ENCODE measurements around the gene SAPCD2. TPM values are rescaled to one million over a fixed set of nuclear protein-coding genes. Genes with fewer than 3 reads are reported as not detected.

SAPCD2 gene
- total RNA-seq, 1 donor from 2014 or later = 0.11 TPM

DNA sequence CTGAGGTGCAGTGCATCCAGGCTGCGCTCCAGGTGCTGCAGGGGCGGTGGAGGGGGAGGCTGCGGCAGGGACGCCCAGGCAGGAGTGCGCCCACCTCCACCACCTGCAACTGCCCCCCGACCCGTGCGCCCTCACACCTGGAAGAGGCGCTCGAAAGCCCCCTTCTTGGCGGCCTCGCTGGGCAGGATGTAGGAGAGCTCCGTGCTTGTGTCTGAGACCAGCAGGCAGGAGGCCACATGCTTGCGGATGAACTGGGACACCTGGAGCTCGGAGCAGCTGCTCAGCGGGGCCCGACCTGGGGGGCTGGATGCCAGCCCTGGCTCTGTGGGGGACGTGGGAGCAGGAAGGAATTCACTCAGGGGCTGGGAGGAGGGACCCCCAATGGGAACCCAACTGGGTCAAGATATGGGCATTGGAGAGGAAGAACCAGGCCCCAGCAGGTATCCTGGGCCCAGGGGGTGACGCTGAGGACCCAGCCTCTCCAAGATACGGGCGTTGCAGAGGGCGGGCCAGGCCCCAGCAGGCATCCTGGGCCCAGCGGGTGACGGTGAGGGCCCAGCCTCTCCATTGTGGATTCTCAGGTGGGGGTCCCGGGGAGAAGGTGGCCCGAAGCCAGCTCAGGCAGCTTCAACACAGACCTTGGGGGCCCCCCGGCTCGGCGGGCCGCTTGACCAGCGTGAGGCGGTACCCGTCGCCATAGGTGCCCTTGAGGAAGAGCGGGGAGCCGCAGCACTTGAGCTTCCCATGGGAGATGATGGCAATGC lies 55.4 kb downstream of the SAPCD2 start:
- DNase-seq (ENCODE audit: low spot score) = no peak
- intact Hi-C loops (cut with DNase I) = no loop called here

DNA sequence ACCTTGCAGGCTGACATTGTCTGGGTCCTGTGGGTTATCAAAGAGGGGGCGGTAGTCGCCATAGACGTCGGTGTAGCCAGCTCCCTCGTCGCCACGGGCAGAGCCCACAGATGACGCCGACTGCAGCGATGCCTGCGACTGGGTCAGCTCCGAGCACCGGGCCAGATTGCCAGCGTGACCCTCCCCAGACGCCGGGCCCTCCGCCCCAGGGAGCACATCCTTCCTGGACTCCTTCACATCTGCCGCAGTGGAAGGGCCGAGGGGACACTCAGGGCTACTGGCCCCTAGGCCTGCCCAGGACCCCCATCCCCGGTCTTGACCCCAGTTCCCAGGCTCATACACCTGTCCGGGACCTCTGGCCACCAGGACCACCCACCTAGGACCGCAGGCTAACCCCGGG lies 56.2 kb downstream of the SAPCD2 start:
- intact Hi-C loops (cut with DNase I) = no loop called here
- no peak for DNase-seq (ENCODE audit: low spot score)

DNA sequence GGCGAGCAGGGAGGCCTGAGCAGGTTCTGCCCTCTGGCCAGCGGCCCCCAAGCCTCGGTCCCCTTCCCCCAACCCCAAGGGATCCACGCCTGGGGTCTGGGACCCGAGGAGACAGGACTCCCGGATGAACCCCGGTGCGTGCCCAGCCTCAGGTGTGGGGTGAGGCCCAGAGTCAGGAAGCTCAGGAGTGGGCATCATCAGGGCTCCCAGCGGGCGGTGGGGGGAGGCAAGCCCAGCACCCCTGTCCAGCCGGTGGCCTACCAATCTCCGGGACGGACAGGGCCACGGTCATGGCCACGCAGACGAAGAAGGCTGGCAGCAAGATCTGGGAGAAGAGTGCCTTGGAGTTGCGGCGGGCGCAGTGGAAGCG lies 56.8 kb downstream of the SAPCD2 start:
- intact Hi-C loops (cut with DNase I) = no loop called here
- DNase-seq (ENCODE audit: low spot score) = no peak

DNA sequence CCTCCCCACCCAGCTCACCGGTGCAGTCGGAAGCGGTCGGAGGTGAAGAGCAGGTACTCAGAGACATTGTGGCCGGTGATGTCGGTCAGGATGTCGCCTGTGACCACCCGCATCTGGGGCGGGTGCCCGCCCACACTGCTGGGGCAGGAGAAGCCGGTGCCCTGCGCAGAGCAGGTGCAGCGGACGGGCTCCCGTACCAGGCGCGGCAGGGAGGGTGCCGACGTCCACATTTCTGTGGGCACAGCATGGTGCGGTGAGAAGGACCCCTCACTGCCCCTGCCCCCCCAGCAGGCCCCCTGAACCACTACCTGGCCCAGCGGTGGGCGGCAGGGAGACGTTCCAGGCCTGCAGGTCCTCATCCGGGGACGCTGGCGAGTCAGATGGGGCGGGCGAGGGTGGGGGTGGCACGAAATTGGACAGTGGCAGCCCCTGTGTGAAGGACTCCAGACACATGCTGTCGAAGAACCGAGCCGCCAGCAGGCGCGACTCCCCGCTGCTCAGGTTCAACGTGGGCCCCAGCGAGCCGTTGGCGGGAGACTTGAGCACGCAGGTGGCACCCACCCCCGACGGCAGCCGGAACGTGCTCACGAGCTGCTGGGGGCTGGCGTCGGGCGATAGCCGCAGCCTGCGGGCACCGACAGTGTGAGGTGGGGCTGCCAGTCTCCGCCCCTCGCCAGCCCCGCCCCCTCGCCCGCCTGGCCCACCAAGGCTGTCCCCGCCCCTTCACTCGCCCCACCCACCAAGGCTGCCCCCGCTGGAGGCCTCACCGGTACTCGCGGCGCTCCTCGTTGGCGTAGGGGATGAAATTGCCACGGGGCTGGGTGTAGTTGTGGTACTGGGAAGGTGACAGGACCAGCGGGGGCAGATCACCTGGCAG lies 57.4 kb downstream of the SAPCD2 start:
- DNase-seq (ENCODE audit: low spot score) = no peak
- intact Hi-C loops (cut with DNase I) = no loop called here

Other genes with a start within 250 kb of the SAPCD2 start
- 8.6 TPM for gene AJM1, start 228.1 kb downstream of the SAPCD2 start, total RNA-seq
- 296 TPM for gene PHPT1, start 221.1 kb downstream of the SAPCD2 start, total RNA-seq
- 11.0 TPM for gene MAMDC4, start 218.2 kb downstream of the SAPCD2 start, total RNA-seq
- 293 TPM for gene EDF1, start 204.2 kb downstream of the SAPCD2 start, total RNA-seq
- 10.2 TPM for gene TRAF2, start 184.0 kb downstream of the SAPCD2 start, total RNA-seq
- gene FBXW5, start 125.8 kb downstream of the SAPCD2 start, total RNA-seq = 162 TPM
- gene C8G, start 125.3 kb downstream of the SAPCD2 start, total RNA-seq = 3.4 TPM
- gene LCN12, start 118.3 kb downstream of the SAPCD2 start, total RNA-seq = 20.7 TPM
- 1,323 TPM for gene PTGDS, start 93.1 kb downstream of the SAPCD2 start, total RNA-seq
- 5.9 TPM for gene LCNL1, start 87.6 kb downstream of the SAPCD2 start, total RNA-seq
- 26.0 TPM for gene PAXX, start 78.1 kb downstream of the SAPCD2 start, total RNA-seq
- gene CLIC3, start 74.0 kb downstream of the SAPCD2 start, total RNA-seq = 12.9 TPM
- 41.5 TPM for gene ABCA2, start 42.3 kb downstream of the SAPCD2 start, total RNA-seq
- gene FUT7, start 38.5 kb downstream of the SAPCD2 start, total RNA-seq = 0.22 TPM
- 96.4 TPM for gene NPDC1, start 24.4 kb downstream of the SAPCD2 start, total RNA-seq
- 0.92 TPM for gene ENTPD2, start 16.5 kb downstream of the SAPCD2 start, total RNA-seq
- gene UAP1L1, start 7.0 kb upstream of the SAPCD2 start, total RNA-seq = 6.5 TPM
- 27.2 TPM for gene MAN1B1, start 16.4 kb upstream of the SAPCD2 start, total RNA-seq
- gene DPP7, start 44.2 kb upstream of the SAPCD2 start, total RNA-seq = 150 TPM
- not detected for gene GRIN1, start 68.6 kb upstream of the SAPCD2 start, total RNA-seq
- not detected for gene LRRC26, start 99.5 kb upstream of the SAPCD2 start, total RNA-seq
- not detected for gene TMEM210, start 101.5 kb upstream of the SAPCD2 start, total RNA-seq
- gene ANAPC2, start 118.0 kb upstream of the SAPCD2 start, total RNA-seq = 32.5 TPM
- 59.5 TPM for gene SSNA1, start 118.1 kb upstream of the SAPCD2 start, total RNA-seq
- 13.5 TPM for gene TPRN, start 130.2 kb upstream of the SAPCD2 start, total RNA-seq
- gene TMEM203, start 135.1 kb upstream of the SAPCD2 start, total RNA-seq = 40.6 TPM
- gene NDOR1, start 135.1 kb upstream of the SAPCD2 start, total RNA-seq = 8.0 TPM
- 22.2 TPM for gene RNF208, start 151.7 kb upstream of the SAPCD2 start, total RNA-seq
- not detected for gene CYSRT1, start 154.6 kb upstream of the SAPCD2 start, total RNA-seq
- gene RNF224, start 156.9 kb upstream of the SAPCD2 start, total RNA-seq = not detected
- not detected for gene SLC34A3, start 160.3 kb upstream of the SAPCD2 start, total RNA-seq
- 304 TPM for gene TUBB4B, start 170.7 kb upstream of the SAPCD2 start, total RNA-seq
- gene STPG3, start 180.7 kb upstream of the SAPCD2 start, total RNA-seq = not detected
- gene NELFB, start 184.8 kb upstream of the SAPCD2 start, total RNA-seq = 37.2 TPM
- 13.9 TPM for gene TOR4A, start 207.2 kb upstream of the SAPCD2 start, total RNA-seq
- 11.7 TPM for gene NRARP, start 231.7 kb upstream of the SAPCD2 start, total RNA-seq